Measurements from ENCODE around the gene DDI2.

DNA sequence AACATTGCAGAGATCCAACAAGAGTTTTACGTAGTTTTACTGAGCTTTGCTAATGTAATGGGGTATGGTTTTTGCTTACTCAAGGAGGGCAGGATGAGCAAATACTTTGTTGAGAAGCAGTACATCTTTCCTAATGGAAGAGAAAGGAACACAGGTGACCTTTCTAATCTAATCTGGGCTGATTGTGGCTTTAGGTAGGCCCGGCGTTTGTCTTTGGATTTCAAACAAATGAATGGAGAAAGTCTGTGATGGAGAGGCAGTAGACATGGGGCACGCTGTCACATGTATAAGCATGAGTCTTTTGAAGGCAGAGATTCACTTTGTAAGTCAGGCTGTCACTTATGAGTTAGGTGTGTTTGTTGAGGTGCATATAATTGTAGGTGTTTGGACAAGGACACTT is 68.6 kb downstream of the DDI2 start:
- TF ChIP-seq POLR2A (IDR thresholded peaks at IDR 0.05) (no peak), EP300 (IDR thresholded peaks at IDR 0.05) (no peak)
- TF ChIP-seq, protein P1, sequence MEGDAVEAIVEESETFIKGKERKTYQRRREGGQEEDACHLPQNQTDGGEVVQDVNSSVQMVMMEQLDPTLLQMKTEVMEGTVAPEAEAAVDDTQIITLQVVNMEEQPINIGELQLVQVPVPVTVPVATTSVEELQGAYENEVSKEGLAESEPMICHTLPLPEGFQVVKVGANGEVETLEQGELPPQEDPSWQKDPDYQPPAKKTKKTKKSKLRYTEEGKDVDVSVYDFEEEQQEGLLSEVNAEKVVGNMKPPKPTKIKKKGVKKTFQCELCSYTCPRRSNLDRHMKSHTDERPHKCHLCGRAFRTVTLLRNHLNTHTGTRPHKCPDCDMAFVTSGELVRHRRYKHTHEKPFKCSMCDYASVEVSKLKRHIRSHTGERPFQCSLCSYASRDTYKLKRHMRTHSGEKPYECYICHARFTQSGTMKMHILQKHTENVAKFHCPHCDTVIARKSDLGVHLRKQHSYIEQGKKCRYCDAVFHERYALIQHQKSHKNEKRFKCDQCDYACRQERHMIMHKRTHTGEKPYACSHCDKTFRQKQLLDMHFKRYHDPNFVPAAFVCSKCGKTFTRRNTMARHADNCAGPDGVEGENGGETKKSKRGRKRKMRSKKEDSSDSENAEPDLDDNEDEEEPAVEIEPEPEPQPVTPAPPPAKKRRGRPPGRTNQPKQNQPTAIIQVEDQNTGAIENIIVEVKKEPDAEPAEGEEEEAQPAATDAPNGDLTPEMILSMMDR (IDR thresholded peaks at IDR 0.05) = no peak

Data from tibial nerve (tissue), 4 donors.